Smooth muscle cell (in vitro differentiated cells): ENCODE measurements around the gene SNX19. TPM values are rescaled to one million over a fixed set of nuclear protein-coding genes. Genes with fewer than 3 reads are reported as not detected.

Source experiments
- DNase-seq: peaks from one replicate; lab custom pipeline; 2025; ENCODE audit not compliant: unreplicated experiment; lab: John Stamatoyannopoulos, UW
- H2AFZ ChIP-seq: fragments of 200-600 bp; sonication (generic); 2 replicates; pipeline ENCODE4 v1.6.0; 2016; ENCODE audit warnings: antibody characterized with exemption, low read depth, mild to moderate bottlenecking
- H3F3A ChIP-seq: fragments of 200-600 bp; sonication (generic); 2 replicates; pipeline ENCODE4 v1.6.0; 2017; ENCODE audit warnings: antibody characterized with exemption, low read depth
- H3K27ac ChIP-seq: fragments of 200-600 bp; sonication (generic); 2 replicates; pipeline ENCODE4 v1.5.1; 2016; ENCODE audit warnings: low read depth, mild to moderate bottlenecking
- H3K27me3 ChIP-seq: fragments of 200-600 bp; sonication (generic); 2 replicates; pipeline ENCODE4 v1.6.1; 2016; ENCODE audit warnings: low read depth, mild to moderate bottlenecking
- H3K36me3 ChIP-seq: fragments of 200-600 bp; sonication (generic); 2 replicates; pipeline ENCODE4 v1.5.1; 2016; ENCODE audit warnings: low read depth
- H3K4me1 ChIP-seq: fragments of 200-600 bp; sonication (generic); 2 replicates; pipeline ENCODE4 v1.5.1; 2016; ENCODE audit warnings: low read depth
- H3K4me2 ChIP-seq: fragments of 200-600 bp; sonication (generic); 2 replicates; pipeline ENCODE4 v1.6.0; 2016; ENCODE audit warnings: mild to moderate bottlenecking
- H3K4me3 ChIP-seq: fragments of 200-600 bp; sonication (generic); 2 replicates; pipeline ENCODE4 v1.5.1; 2016; ENCODE audit warnings: mild to moderate bottlenecking
- H3K79me2 ChIP-seq: fragments of 200-600 bp; sonication (generic); 2 replicates; pipeline ENCODE4 v1.6.0; 2016; ENCODE audit warnings: low read depth, mild to moderate bottlenecking
- H3K9ac ChIP-seq: fragments of 200-600 bp; sonication (generic); 2 replicates; pipeline ENCODE4 v1.6.0; 2016; ENCODE audit warnings: low read depth
- H3K9me3 ChIP-seq: fragments of 200-600 bp; sonication (generic); replicated peaks from 2 replicates; pipeline ENCODE4 v1.5.1; 2016; ENCODE audit warnings: low read depth
- H4K20me1 ChIP-seq: fragments of 200-600 bp; sonication (generic); 2 replicates; pipeline ENCODE4 v1.6.0; 2016; ENCODE audit warnings: low read depth
- CTCF ChIP-seq: fragments of 200-600 bp; sonication (generic); IDR thresholded peaks from 2 replicates; pipeline ENCODE4 v1.5.1; 2017; ENCODE audit warnings: borderline replicate concordance, mild to moderate bottlenecking, antibody characterized with exemption; ENCODE audit not compliant: insufficient read depth, poor library complexity, severe bottlenecking
- WGBS: methylation state at CpG from one replicate; pipeline ENCODE4 v1.1.7; 2016; ENCODE audit warnings: low lambda C conversion rate; 5-methylcytosine and 5-hydroxymethylcytosine counted together
- polyA plus RNA-seq: library from polyadenylated mRNA; unstranded; fragments of >200 nt; fragmentation: Nextera tagmentation; extraction: Ambion mirVana; gene quantifications from 2 replicates; pipeline ENCODE4 v1.2.1, GENCODE V29; 2016
- total RNA-seq: library from RNA; depleted of rRNA; stranded (reverse); fragments of >200 nt; gene quantifications from 2 replicates; pipeline ENCODE4 v1.2.3, GENCODE V29; 2014

Gene SNX19
- total and polyA plus RNA-seq, 2 experiments from 2014 or later: 15.1 to 59.5 TPM

GRCh38 chr11:130825983-130826382 lies 90.3 kb downstream of the SNX19 start:
- H2AFZ ChIP-seq: no peak overlapping the region
- H3K27me3 ChIP-seq: no peaks in the 10 kb centered on the region
- H4K20me1 ChIP-seq: no peaks in the 10 kb centered on the region
- DNase-seq: no peak
- TF ChIP-seq CTCF: no peak
- H3K4me2 ChIP-seq: peak overlapping the region; percentile 10
- no peaks in the 10 kb centered on the region for H3K36me3 ChIP-seq
- no peak overlapping the region for H3K9ac ChIP-seq
- H3K4me1 ChIP-seq: peaks cover 12% of the 10 kb centered on the region
- H3K4me3 ChIP-seq: no peak overlapping the region
- H3K79me2 ChIP-seq: no peaks in the 10 kb centered on the region
- 82% methylated on average over 8 of the region's 8 CpGs for WGBS
- no peaks in the 10 kb centered on the region for H3K9me3 ChIP-seq
- peaks cover 11% of the 10 kb centered on the region for H3F3A ChIP-seq
- H3K27ac ChIP-seq: no peak overlapping the region

- 36% methylated on average over 5 of the region's 5 CpGs for WGBS
- H3K36me3 ChIP-seq: no peaks in the 10 kb centered on the region
- DNase-seq: no peak
- H3K27me3 ChIP-seq: no peaks in the 10 kb centered on the region
- H3K4me2 ChIP-seq: peak overlapping the region; percentile 10
- no peak overlapping the region for H3K27ac ChIP-seq
- H3K4me1 ChIP-seq: peaks cover 12% of the 10 kb centered on the region
- H3K9ac ChIP-seq: no peak overlapping the region
- peaks cover 11% of the 10 kb centered on the region for H3F3A ChIP-seq
- H3K79me2 ChIP-seq: no peaks in the 10 kb centered on the region
- H4K20me1 ChIP-seq: no peaks in the 10 kb centered on the region
- no peak overlapping the region for H2AFZ ChIP-seq
- no peak for TF ChIP-seq CTCF
- H3K9me3 ChIP-seq: no peaks in the 10 kb centered on the region
- H3K4me3 ChIP-seq: no peak overlapping the region
Observed at GRCh38 chr11:130825561-130825960, 90.7 kb downstream of the SNX19 start.
